ENCODE measurements around the gene BTBD16. TPM values are rescaled to one million over a fixed set of nuclear protein-coding genes. Genes with fewer than 3 reads are reported as not detected.

Gene BTBD16
- total and polyA plus RNA-seq, 7 experiments from 2014 or later = not detected

DNA sequence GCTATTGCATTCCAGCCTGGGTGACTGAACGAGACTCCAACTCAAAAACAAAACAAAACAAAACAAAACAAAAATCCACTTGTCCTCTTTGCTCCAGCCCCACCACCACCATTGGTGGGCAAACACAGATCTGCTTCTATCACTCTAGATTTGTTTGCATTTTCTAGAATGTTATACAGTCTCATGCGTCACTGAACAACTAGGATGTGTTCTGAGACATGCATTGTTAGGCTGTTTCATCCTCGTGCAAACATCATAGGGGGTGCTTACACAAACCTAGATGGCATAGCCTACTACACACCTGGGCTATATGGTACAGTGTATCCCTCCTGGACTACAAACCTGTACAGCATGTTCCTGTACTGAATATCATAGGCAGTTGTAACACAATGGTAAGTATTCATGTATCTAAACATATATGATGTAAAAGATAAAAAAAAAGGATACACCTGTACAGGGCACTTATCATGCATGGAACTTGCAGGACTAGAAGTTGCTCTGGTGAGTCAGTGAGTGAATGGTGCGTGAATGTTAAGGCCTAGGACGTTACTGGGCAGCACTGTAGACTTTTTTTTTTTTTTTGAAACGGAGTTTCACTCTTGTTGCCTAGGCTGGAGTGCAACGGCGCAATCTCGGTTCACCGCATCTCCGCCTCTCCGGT, 45.3 kb downstream of the BTBD16 start:
- Histone ChIP-seq H3K4me3 (ENCODE audit: low read length) (no peak overlapping the region), H3K27me3 (ENCODE audit: control insufficient read depth in 2 of 2, insufficient read depth in 2 of 2, low read length in 2 of 2) (no peaks in the 10 kb centered on the region), H3K9me3 (ENCODE audit: control insufficient read depth in 2 of 3, low read length in 3 of 3) (no peaks in the 10 kb centered on the region), H3K36me3 (ENCODE audit: control insufficient read depth in 2 of 3, insufficient read depth in 3 of 3, low read length in 3 of 3) (no peaks in the 10 kb centered on the region), H3K4me1 (ENCODE audit: control insufficient read depth in 2 of 2, insufficient read depth in 2 of 2, low read length in 2 of 2) (no peaks in the 10 kb centered on the region), H3K27ac (ENCODE audit: low read depth, low read length) (no peak overlapping the region)
- no peak overlapping the region for H3K4me3 Mint-ChIP-seq
- H3K27ac Mint-ChIP-seq = no peak overlapping the region
- POLR2A ChIA-PET = no interaction called here
- peaks cover 5 to 35% (median 16%) of the 10 kb centered on the region in 5 donors for H3K27me3 Mint-ChIP-seq
- no peaks in the 10 kb centered on the region for H3K4me1 Mint-ChIP-seq
- intact Hi-C loops (cut with micrococcal nuclease) = no loop called here
- peaks cover 0 to 14% (median 4%) of the 10 kb centered on the region in 11 donors for H3K9me3 Mint-ChIP-seq
- CTCF ChIA-PET = no interaction called here
- no peak for DNase-seq
- no peak for ATAC-seq
- no peaks in the 10 kb centered on the region for H3K36me3 Mint-ChIP-seq

DNA sequence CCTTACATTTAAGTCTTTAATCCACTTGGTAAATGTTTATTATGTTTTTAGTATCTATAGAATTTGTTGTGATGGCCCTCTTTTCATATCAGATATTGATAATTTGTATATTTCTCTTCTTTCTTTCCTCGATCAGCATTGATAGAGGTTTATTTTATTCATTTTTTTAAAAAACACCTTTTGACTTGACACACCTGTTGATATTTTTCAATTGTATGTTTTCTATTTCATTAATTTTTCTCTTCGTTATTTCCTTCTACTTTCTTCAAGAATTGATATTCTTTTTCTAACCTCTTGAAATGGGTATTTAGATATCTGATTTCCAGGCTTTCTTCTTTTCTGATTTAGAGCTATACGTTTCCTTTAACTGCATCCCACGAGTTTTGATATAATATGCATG, 50.9 kb downstream of the BTBD16 start:
- H3K4me1 Mint-ChIP-seq = no peaks in the 10 kb centered on the region

DNA sequence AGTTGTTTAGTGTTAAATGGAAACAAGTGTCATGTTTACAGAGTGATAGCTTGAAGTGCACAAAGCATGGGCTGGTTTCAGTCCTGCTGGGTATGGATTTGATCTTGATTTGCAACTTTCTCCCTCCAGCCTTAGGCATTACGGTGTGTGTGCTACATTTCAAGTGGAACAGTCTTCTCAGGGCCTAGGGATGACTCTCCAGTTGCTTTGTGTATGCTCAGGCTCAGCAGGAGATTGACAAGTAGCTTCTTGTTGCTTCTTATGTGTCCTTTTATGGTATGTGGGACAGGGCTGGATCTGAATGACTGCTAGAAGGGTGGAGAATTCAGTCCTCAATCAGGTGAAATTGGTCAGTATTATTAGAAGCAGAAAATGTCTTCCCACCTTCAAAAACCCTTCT, 52.1 kb downstream of the BTBD16 start:
- peaks cover 15 to 50% (median 24%) of the 10 kb centered on the region in 5 donors for H3K27me3 Mint-ChIP-seq
- POLR2A ChIA-PET = no interaction called here
- ATAC-seq = no peak

More for the DNA sequence above, 50.9 kb downstream of the BTBD16 start:
- Histone ChIP-seq H3K4me3 (ENCODE audit: low read length) (no peak overlapping the region), H3K36me3 (ENCODE audit: control insufficient read depth in 2 of 3, insufficient read depth in 3 of 3, low read length in 3 of 3) (no peaks in the 10 kb centered on the region), H3K9me3 (ENCODE audit: control insufficient read depth in 2 of 3, low read length in 3 of 3) (no peaks in the 10 kb centered on the region), H3K27ac (ENCODE audit: low read depth, low read length) (no peak overlapping the region), H3K27me3 (ENCODE audit: control insufficient read depth in 2 of 2, insufficient read depth in 2 of 2, low read length in 2 of 2) (no peaks in the 10 kb centered on the region), H3K4me1 (ENCODE audit: control insufficient read depth in 2 of 2, insufficient read depth in 2 of 2, low read length in 2 of 2) (no peaks in the 10 kb centered on the region)
- no peak for DNase-seq
- ChIA-PET CTCF (no interaction called here), POLR2A (no interaction called here)
- Mint-ChIP-seq H3K9me3 (peaks cover 0 to 24% (median 6%) of the 10 kb centered on the region in 11 donors), H3K27ac (no peak overlapping the region), H3K27me3 (peaks cover 15 to 50% (median 24%) of the 10 kb centered on the region in 5 donors), H3K4me3 (no peak overlapping the region), H3K36me3 (no peaks in the 10 kb centered on the region)
- no peak for ATAC-seq
- intact Hi-C loops (cut with micrococcal nuclease) = no loop called here

DNA sequence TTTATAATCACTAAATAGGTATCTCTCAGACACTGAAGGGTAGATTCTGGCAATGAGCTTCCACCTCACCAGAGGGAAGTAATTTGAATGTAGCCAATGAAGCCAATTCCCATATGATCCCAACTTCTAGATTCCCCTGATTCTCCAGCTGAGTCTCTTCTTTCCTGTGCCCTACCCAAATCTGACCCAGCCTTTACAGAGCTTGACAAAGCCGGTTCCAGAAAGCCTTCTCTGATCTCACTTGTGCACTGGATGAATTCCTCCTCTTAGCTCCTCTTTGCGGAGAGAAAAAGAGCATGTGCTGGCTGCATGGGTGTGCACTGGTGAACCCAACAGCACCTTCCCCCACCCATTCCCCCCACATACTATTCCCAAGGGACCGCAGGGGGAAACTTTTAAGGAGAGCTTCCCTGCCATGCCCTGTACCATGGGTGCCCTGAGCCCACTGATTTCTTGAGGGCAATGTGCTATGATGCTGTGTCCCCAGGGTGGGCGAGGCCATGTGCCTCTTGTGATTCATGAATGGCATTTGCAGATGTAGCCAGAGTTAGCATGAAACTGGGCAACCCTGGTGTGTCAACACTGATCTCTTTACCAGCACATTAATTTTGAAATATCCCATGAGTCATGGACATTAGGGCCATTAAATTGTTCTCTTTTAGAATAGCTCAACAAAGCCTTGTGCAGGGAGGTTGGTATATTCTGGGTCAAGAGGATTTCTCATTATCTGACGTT, 53.0 kb downstream of the BTBD16 start:
- H3K4me1 Mint-ChIP-seq = no peaks in the 10 kb centered on the region
- peaks cover 16 to 50% (median 24%) of the 10 kb centered on the region in 5 donors for H3K27me3 Mint-ChIP-seq
- intact Hi-C loops (cut with micrococcal nuclease) = no loop called here
- ChIA-PET POLR2A (no interaction called here), CTCF (interaction anchor here (1.3 kb wide), 1 partner anchor 25 kb away, joined by 4 read pairs; no protein-coding TSS in a partner anchor)
- Histone ChIP-seq H3K4me3 (ENCODE audit: low read length) (no peak overlapping the region), H3K9me3 (ENCODE audit: control insufficient read depth in 2 of 3, low read length in 3 of 3) (no peaks in the 10 kb centered on the region), H3K36me3 (ENCODE audit: control insufficient read depth in 2 of 3, insufficient read depth in 3 of 3, low read length in 3 of 3) (no peaks in the 10 kb centered on the region), H3K4me1 (ENCODE audit: control insufficient read depth in 2 of 2, insufficient read depth in 2 of 2, low read length in 2 of 2) (no peaks in the 10 kb centered on the region), H3K27ac (ENCODE audit: low read depth, low read length) (no peak overlapping the region), H3K27me3 (ENCODE audit: control insufficient read depth in 2 of 2, insufficient read depth in 2 of 2, low read length in 2 of 2) (no peaks in the 10 kb centered on the region)
- peaks cover 0 to 24% (median 6%) of the 10 kb centered on the region in 11 donors for H3K9me3 Mint-ChIP-seq
- no peak overlapping the region for H3K4me3 Mint-ChIP-seq
- H3K27ac Mint-ChIP-seq = no peak overlapping the region
- ATAC-seq (no peak), DNase-seq (no peak)
- no peaks in the 10 kb centered on the region for H3K36me3 Mint-ChIP-seq

More for the DNA sequence above, 52.1 kb downstream of the BTBD16 start:
- Histone ChIP-seq H3K27me3 (ENCODE audit: control insufficient read depth in 2 of 2, insufficient read depth in 2 of 2, low read length in 2 of 2) (no peaks in the 10 kb centered on the region), H3K36me3 (ENCODE audit: control insufficient read depth in 2 of 3, insufficient read depth in 3 of 3, low read length in 3 of 3) (no peaks in the 10 kb centered on the region), H3K27ac (ENCODE audit: low read depth, low read length) (no peak overlapping the region), H3K9me3 (ENCODE audit: control insufficient read depth in 2 of 3, low read length in 3 of 3) (no peaks in the 10 kb centered on the region), H3K4me1 (ENCODE audit: control insufficient read depth in 2 of 2, insufficient read depth in 2 of 2, low read length in 2 of 2) (no peaks in the 10 kb centered on the region), H3K4me3 (ENCODE audit: low read length) (no peak overlapping the region)
- DNase-seq = no peak
- H3K4me3 Mint-ChIP-seq = no peak overlapping the region
- peaks cover 0 to 24% (median 6%) of the 10 kb centered on the region in 11 donors for H3K9me3 Mint-ChIP-seq
- H3K4me1 Mint-ChIP-seq = no peaks in the 10 kb centered on the region
- no peaks in the 10 kb centered on the region for H3K36me3 Mint-ChIP-seq
- intact Hi-C loops (cut with micrococcal nuclease) = no loop called here
- no peak overlapping the region for H3K27ac Mint-ChIP-seq
- CTCF ChIA-PET = interaction anchor here (1.3 kb wide), 1 partner anchor 24 kb away, joined by 4 read pairs; no protein-coding TSS in a partner anchor

DNA sequence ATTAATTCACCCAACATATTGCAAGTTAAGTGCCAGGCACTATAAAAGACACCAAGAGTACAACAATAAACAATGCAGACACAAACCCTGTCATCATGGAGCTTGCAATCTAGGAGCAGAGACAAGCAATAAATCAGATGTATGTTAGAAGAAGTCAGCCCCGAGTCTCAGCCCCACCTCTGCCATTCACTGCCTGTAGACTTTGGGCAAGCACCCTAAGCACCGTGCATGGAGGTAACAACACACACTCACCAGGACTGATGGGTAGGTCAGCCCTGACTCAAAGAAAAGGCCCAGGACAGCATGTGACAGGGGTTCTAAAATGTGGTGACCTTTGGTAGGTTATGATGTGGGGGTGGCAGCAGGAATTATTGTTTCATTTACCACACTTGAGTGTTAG, 54.1 kb downstream of the BTBD16 start:
- Mint-ChIP-seq H3K27ac (no peak overlapping the region), H3K9me3 (peaks cover 0 to 20% (median 6%) of the 10 kb centered on the region in 11 donors), H3K36me3 (no peaks in the 10 kb centered on the region), H3K4me1 (no peaks in the 10 kb centered on the region), H3K4me3 (no peak overlapping the region), H3K27me3 (peaks cover 16 to 46% (median 30%) of the 10 kb centered on the region in 5 donors)
- H3K36me3 ChIP-seq (ENCODE audit: control insufficient read depth in 2 of 3, insufficient read depth in 3 of 3, low read length in 3 of 3) = no peaks in the 10 kb centered on the region
- no peaks in the 10 kb centered on the region for H3K9me3 ChIP-seq (ENCODE audit: control insufficient read depth in 2 of 3, low read length in 3 of 3)
- H3K27me3 ChIP-seq (ENCODE audit: control insufficient read depth in 2 of 2, insufficient read depth in 2 of 2, low read length in 2 of 2) = no peaks in the 10 kb centered on the region
- no peak for DNase-seq
- no peak overlapping the region for H3K4me3 ChIP-seq (ENCODE audit: low read length)
- H3K4me1 ChIP-seq (ENCODE audit: control insufficient read depth in 2 of 2, insufficient read depth in 2 of 2, low read length in 2 of 2) = no peaks in the 10 kb centered on the region
- no peak overlapping the region for H3K27ac ChIP-seq (ENCODE audit: low read depth, low read length)
- intact Hi-C loops (cut with micrococcal nuclease) = no loop called here
- ChIA-PET CTCF (no interaction called here), POLR2A (no interaction called here)
- no peak for ATAC-seq

DNA sequence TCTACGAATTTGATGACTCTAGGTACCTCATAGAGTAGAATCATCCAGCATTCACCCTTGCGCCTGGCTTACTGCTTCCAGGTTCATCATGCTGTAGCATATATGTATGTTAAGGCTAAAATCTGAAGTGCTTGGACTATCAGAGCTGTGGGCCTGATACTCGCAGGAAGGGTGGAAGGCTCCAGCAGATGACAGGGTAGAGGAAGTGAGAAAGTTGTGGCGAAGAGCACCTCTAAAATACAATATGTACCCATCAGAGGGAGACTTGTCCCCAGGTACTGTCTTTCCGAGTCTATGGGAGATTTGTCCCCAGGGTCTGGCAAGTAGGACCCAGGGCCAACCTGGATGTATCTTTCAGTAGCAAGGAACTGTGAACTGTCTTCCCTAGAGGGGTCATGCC, 55.3 kb downstream of the BTBD16 start:
- Mint-ChIP-seq H3K36me3 (no peaks in the 10 kb centered on the region), H3K9me3 (peaks cover 0 to 10% (median 0%) of the 10 kb centered on the region in 11 donors), H3K27me3 (peaks cover 19 to 43% (median 38%) of the 10 kb centered on the region in 5 donors), H3K4me3 (no peak overlapping the region), H3K27ac (no peak overlapping the region), H3K4me1 (no peaks in the 10 kb centered on the region)
- Histone ChIP-seq H3K4me1 (ENCODE audit: control insufficient read depth in 2 of 2, insufficient read depth in 2 of 2, low read length in 2 of 2) (no peaks in the 10 kb centered on the region), H3K9me3 (ENCODE audit: control insufficient read depth in 2 of 3, low read length in 3 of 3) (no peaks in the 10 kb centered on the region), H3K4me3 (ENCODE audit: low read length) (no peak overlapping the region), H3K36me3 (ENCODE audit: control insufficient read depth in 2 of 3, insufficient read depth in 3 of 3, low read length in 3 of 3) (no peaks in the 10 kb centered on the region), H3K27me3 (ENCODE audit: control insufficient read depth in 2 of 2, insufficient read depth in 2 of 2, low read length in 2 of 2) (no peaks in the 10 kb centered on the region), H3K27ac (ENCODE audit: low read depth, low read length) (no peak overlapping the region)
- intact Hi-C loops (cut with micrococcal nuclease) = no loop called here
- ATAC-seq (no peak), DNase-seq (no peak)
- CTCF ChIA-PET = no interaction called here
- POLR2A ChIA-PET = no interaction called here

DNA sequence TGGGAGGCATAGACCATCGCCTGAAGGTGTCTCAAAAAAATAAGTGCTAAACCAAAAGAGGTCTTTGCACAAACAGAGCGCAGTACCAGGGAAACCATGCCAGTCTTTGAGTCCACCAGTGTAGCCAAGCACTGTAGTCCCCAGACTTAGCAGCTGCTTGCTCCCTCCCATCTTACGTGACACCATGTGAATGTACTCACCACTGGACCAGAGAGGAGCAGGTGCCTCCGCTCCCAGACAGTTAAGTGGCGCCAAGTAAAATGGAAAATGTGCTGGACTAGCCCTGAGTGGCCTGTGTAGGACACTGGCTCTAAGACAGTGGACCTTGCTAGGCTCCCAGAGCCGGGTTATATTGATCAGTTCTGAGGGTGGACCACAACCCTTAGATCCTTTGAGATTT, 55.7 kb downstream of the BTBD16 start:
- ChIA-PET CTCF (no interaction called here), POLR2A (no interaction called here)
- intact Hi-C loops (cut with micrococcal nuclease) = no loop called here

More for the DNA sequence above, 55.7 kb downstream of the BTBD16 start:
- no peak overlapping the region for H3K27ac Mint-ChIP-seq
- Histone ChIP-seq H3K27ac (ENCODE audit: low read depth, low read length) (no peak overlapping the region), H3K27me3 (ENCODE audit: control insufficient read depth in 2 of 2, insufficient read depth in 2 of 2, low read length in 2 of 2) (no peaks in the 10 kb centered on the region), H3K36me3 (ENCODE audit: control insufficient read depth in 2 of 3, insufficient read depth in 3 of 3, low read length in 3 of 3) (no peaks in the 10 kb centered on the region), H3K9me3 (ENCODE audit: control insufficient read depth in 2 of 3, low read length in 3 of 3) (no peaks in the 10 kb centered on the region), H3K4me3 (ENCODE audit: low read length) (no peak overlapping the region), H3K4me1 (ENCODE audit: control insufficient read depth in 2 of 2, insufficient read depth in 2 of 2, low read length in 2 of 2) (no peaks in the 10 kb centered on the region)
- DNase-seq (no peak), ATAC-seq (no peak)
- peaks cover 0 to 6% (median 0%) of the 10 kb centered on the region in 11 donors for H3K9me3 Mint-ChIP-seq
- H3K36me3 Mint-ChIP-seq = no peaks in the 10 kb centered on the region
- H3K4me1 Mint-ChIP-seq = no peaks in the 10 kb centered on the region
- no peak overlapping the region for H3K4me3 Mint-ChIP-seq
- peaks cover 16 to 43% (median 42%) of the 10 kb centered on the region in 5 donors for H3K27me3 Mint-ChIP-seq
